Measurements from ENCODE around the gene FOXP3. TPM values are rescaled to one million over a fixed set of nuclear protein-coding genes. Genes with fewer than 3 reads are reported as not detected.

Gene FOXP3
- polyA plus RNA-seq, 3 donors = 0.70 to 1.00 (median 0.99) TPM

- DNase-seq (ENCODE audit: extremely low read depth in 1 of 11, low read depth in 9 of 11, low spot score in 4 of 11) = no peak
These were observed 33.0 kb downstream of the FOXP3 start for GRCh38 chrX:49231333-49232000.

- no peak for DNase-seq (ENCODE audit: extremely low read depth in 1 of 11, low read depth in 9 of 11, low spot score in 4 of 11)
These were observed 33.8 kb downstream of the FOXP3 start for GRCh38 chrX:49230500-49231232.

- DNase-seq (ENCODE audit: extremely low read depth in 1 of 11, low read depth in 9 of 11, low spot score in 4 of 11) = no peak
These were observed 36.3 kb downstream of the FOXP3 start for GRCh38 chrX:49228185-49228584.

- no peak for DNase-seq (ENCODE audit: extremely low read depth in 1 of 11, low read depth in 9 of 11, low spot score in 4 of 11)
These were observed 36.8 kb downstream of the FOXP3 start for GRCh38 chrX:49227726-49228125.

- DNase-seq (ENCODE audit: extremely low read depth in 1 of 11, low read depth in 9 of 11, low spot score in 4 of 11) = no peak
These were observed 37.6 kb downstream of the FOXP3 start for GRCh38 chrX:49226946-49227345.

GRCh38 chrX:49225858-49226257, 38.7 kb downstream of the FOXP3 start:
- DNase-seq (ENCODE audit: extremely low read depth in 1 of 11, low read depth in 9 of 11, low spot score in 4 of 11) = no peak

GRCh38 chrX:49221868-49222267, 42.6 kb downstream of the FOXP3 start:
- DNase-seq (ENCODE audit: extremely low read depth in 1 of 11, low read depth in 9 of 11, low spot score in 4 of 11) = no peak

- no peak for DNase-seq (ENCODE audit: extremely low read depth in 1 of 11, low read depth in 9 of 11, low spot score in 4 of 11)
These were observed 44.4 kb downstream of the FOXP3 start for GRCh38 chrX:49220100-49220499.

GRCh38 chrX:49214996-49215526, 49.4 kb downstream of the FOXP3 start:
- no peak for DNase-seq (ENCODE audit: extremely low read depth in 1 of 11, low read depth in 9 of 11, low spot score in 4 of 11)

GRCh38 chrX:49214416-49214815, 50.1 kb downstream of the FOXP3 start:
- DNase-seq (ENCODE audit: extremely low read depth in 1 of 11, low read depth in 9 of 11, low spot score in 4 of 11) = no peak

- DNase-seq (ENCODE audit: extremely low read depth in 1 of 11, low read depth in 9 of 11, low spot score in 4 of 11) = no peak
These were observed 51.6 kb downstream of the FOXP3 start for GRCh38 chrX:49212861-49213260.

- no peak for DNase-seq (ENCODE audit: extremely low read depth in 1 of 11, low read depth in 9 of 11, low spot score in 4 of 11)
These were observed 52.3 kb downstream of the FOXP3 start for GRCh38 chrX:49212209-49212608.

GRCh38 chrX:49211074-49211473, 53.4 kb downstream of the FOXP3 start:
- no peak for DNase-seq (ENCODE audit: extremely low read depth in 1 of 11, low read depth in 9 of 11, low spot score in 4 of 11)

GRCh38 chrX:49210406-49210805, 54.1 kb downstream of the FOXP3 start:
- no peak for DNase-seq (ENCODE audit: extremely low read depth in 1 of 11, low read depth in 9 of 11, low spot score in 4 of 11)

GRCh38 chrX:49209434-49210251, 54.9 kb downstream of the FOXP3 start:
- no peak for DNase-seq (ENCODE audit: extremely low read depth in 1 of 11, low read depth in 9 of 11, low spot score in 4 of 11)

GRCh38 chrX:49208399-49208798, 56.1 kb downstream of the FOXP3 start:
- no peak for DNase-seq (ENCODE audit: extremely low read depth in 1 of 11, low read depth in 9 of 11, low spot score in 4 of 11)

- DNase-seq (ENCODE audit: extremely low read depth in 1 of 11, low read depth in 9 of 11, low spot score in 4 of 11) = no peak
These were observed 58.0 kb downstream of the FOXP3 start for GRCh38 chrX:49206543-49206942.

GRCh38 chrX:49205443-49205842, 59.1 kb downstream of the FOXP3 start:
- no peak for DNase-seq (ENCODE audit: extremely low read depth in 1 of 11, low read depth in 9 of 11, low spot score in 4 of 11)

GRCh38 chrX:49204709-49205108, 59.8 kb downstream of the FOXP3 start:
- DNase-seq (ENCODE audit: extremely low read depth in 1 of 11, low read depth in 9 of 11, low spot score in 4 of 11) = no peak

GRCh38 chrX:49204017-49204416, 60.5 kb downstream of the FOXP3 start:
- DNase-seq (ENCODE audit: extremely low read depth in 1 of 11, low read depth in 9 of 11, low spot score in 4 of 11) = no peak

All from renal cortex interstitium (tissue), 11 donors.